OCI-LY3 (cell line): Measurements from ENCODE around the gene ADPRM.

ENCODE experiments used
- H2AFZ ChIP-seq: fragments of 200-600, 300-600 bp; shearing (Covaris generic); 2 replicates; pipeline ENCODE4 v1.6.0; 2014; ENCODE audit warnings: antibody characterized with exemption, low read depth, low read length
- H3K27ac ChIP-seq: fragments of 200-600, 300-600 bp; sonication (generic); 2 replicates; pipeline ENCODE4 v1.5.1; 2014; ENCODE audit warnings: mild to moderate bottlenecking, low read length, moderate library complexity, mixed read lengths
- H3K27me3 ChIP-seq: fragments of 200-600, 300-600 bp; sonication (generic); 2 replicates; pipeline ENCODE4 v1.6.1; 2014; ENCODE audit warnings: low read depth, low read length, mixed read lengths
- H3K36me3 ChIP-seq: fragments of 200-600, 300-600 bp; sonication (generic); replicated peaks from 2 replicates; pipeline ENCODE3; 2014; ENCODE audit warnings: low read depth, low read length, mixed read lengths
- H3K4me1 ChIP-seq: fragments of 300-600, 200-600 bp; sonication (generic); 2 replicates; pipeline ENCODE4 v1.6.1; 2014; ENCODE audit warnings: low read length, mixed read lengths
- H3K4me2 ChIP-seq: fragments of 200-600, 300-600 bp; sonication (generic); 2 replicates; pipeline ENCODE4 v1.6.1; 2014; ENCODE audit warnings: low read length, mixed read lengths
- H3K4me3 ChIP-seq: fragments of 300-600, 200-600 bp; sonication (generic); 2 replicates; pipeline ENCODE4 v1.5.1; 2014; ENCODE audit warnings: antibody characterized with exemption, mild to moderate bottlenecking, low read length, moderate library complexity
- H3K79me2 ChIP-seq: fragments of 300-600, 200-600 bp; shearing (Covaris generic); 2 replicates; pipeline ENCODE4 v1.6.1; 2014; ENCODE audit warnings: mild to moderate bottlenecking, low read length, mixed read lengths
- H3K9ac ChIP-seq: fragments of 300-600, 200-600 bp; shearing (Covaris generic); 2 replicates; pipeline ENCODE4 v1.6.0; 2014; ENCODE audit warnings: mild to moderate bottlenecking, low read length, moderate library complexity
- H3K9me3 ChIP-seq: fragments of 200-600, 300-600 bp; shearing (Covaris generic); 2 replicates; pipeline ENCODE4 v1.6.1; 2014; ENCODE audit warnings: low read length, mixed read lengths; ENCODE audit not compliant: insufficient read depth
- H4K20me1 ChIP-seq: fragments of 200-600, 300-600 bp; sonication (generic); 2 replicates; pipeline ENCODE4 v1.6.1; 2016; ENCODE audit warnings: low read length, mixed read lengths; ENCODE audit not compliant: insufficient read depth
- CTCF ChIP-seq: fragments of 200-600, 300-600 bp; sonication (generic); IDR thresholded peaks from 2 replicates; pipeline ENCODE4 v1.5.1; 2014; ENCODE audit warnings: antibody characterized with exemption, low read length, low read depth
- EZH2phosphoT487 ChIP-seq: fragments of 200-600 bp; shearing (Covaris generic); IDR thresholded peaks from 2 replicates; pipeline ENCODE4 v1.6.1; 2018; ENCODE audit warnings: antibody characterized with exemption, mixed run types, low read depth

The ADPRM gene

GRCh38 chr17:10754861-10755591 lies 57.6 kb downstream of the ADPRM start:
- TF ChIP-seq EZH2phosphoT487 (no peak), CTCF (no peak)
- Histone ChIP-seq H4K20me1 (no peaks in the 10 kb centered on the region), H3K4me1 (no peaks in the 10 kb centered on the region), H3K4me3 (no peak overlapping the region), H3K36me3 (no peaks in the 10 kb centered on the region), H2AFZ (no peak overlapping the region), H3K9ac (no peak overlapping the region), H3K27ac (no peak overlapping the region), H3K79me2 (no peaks in the 10 kb centered on the region), H3K9me3 (no peaks in the 10 kb centered on the region), H3K4me2 (no peak overlapping the region), H3K27me3 (no peaks in the 10 kb centered on the region)

DNA sequence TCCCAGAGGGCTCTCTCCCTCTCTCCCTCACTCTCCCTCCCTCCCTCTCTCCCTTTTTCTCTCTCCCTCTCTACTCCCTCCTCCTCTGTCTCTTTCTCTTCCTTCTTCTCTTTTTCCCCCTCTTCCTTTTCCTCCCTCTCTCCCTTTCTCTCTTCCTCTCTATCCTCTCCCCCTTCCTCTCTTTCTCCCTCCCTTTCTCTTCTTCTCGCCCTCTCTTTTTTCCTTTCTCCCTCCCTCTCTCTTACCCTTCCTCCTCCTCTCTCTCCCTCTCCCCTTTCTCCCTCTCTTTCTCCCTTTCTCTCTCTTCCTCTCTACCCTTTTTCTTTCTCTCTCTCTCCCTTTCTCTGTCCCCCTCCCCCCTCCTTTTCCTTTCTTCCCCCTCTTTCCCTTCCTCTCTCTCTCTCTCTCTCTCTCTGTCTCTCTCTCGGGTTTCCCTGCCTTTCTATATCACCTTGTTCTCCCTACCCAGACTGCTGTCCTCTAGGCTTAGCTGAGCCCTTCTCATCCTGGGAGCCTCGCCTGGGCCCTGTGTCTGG lies 58.3 kb downstream of the ADPRM start:
- H3K4me1 ChIP-seq: no peaks in the 10 kb centered on the region
- H3K4me3 ChIP-seq: no peak overlapping the region
- no peak overlapping the region for H3K27ac ChIP-seq
- H3K36me3 ChIP-seq: no peaks in the 10 kb centered on the region
- no peaks in the 10 kb centered on the region for H3K79me2 ChIP-seq
- no peak for TF ChIP-seq CTCF
- no peak for TF ChIP-seq EZH2phosphoT487
- H3K4me2 ChIP-seq: no peak overlapping the region
- no peaks in the 10 kb centered on the region for H3K27me3 ChIP-seq
- H2AFZ ChIP-seq: no peak overlapping the region
- no peaks in the 10 kb centered on the region for H4K20me1 ChIP-seq
- no peaks in the 10 kb centered on the region for H3K9me3 ChIP-seq
- H3K9ac ChIP-seq: no peak overlapping the region

DNA sequence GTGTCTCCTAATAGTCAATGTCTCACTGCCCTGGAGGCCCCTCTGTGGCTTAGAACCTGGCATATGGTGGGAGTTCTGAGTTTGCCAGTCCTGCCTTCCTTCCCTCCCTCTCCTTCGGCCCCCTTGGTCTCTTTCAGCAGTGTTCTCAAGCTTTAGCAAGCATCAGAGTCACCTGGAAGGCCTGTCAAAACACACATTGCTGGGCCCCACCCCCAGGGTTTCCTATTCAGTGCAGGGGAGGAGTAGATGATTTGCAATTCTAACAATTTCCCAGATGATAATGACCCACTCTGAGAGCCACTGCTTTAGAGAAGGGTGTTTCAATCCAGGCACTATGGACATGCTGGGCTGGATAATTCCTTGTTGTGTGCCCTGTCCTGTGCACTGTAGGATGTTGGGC lies 58.8 kb downstream of the ADPRM start:
- H3K9ac ChIP-seq: no peak overlapping the region
- no peaks in the 10 kb centered on the region for H3K36me3 ChIP-seq
- TF ChIP-seq CTCF (no peak), EZH2phosphoT487 (no peak)
- H2AFZ ChIP-seq: no peak overlapping the region
- no peaks in the 10 kb centered on the region for H3K27me3 ChIP-seq
- H3K4me3 ChIP-seq: no peak overlapping the region
- no peaks in the 10 kb centered on the region for H3K4me1 ChIP-seq
- H3K27ac ChIP-seq: no peak overlapping the region
- H4K20me1 ChIP-seq: no peaks in the 10 kb centered on the region
- H3K9me3 ChIP-seq: no peaks in the 10 kb centered on the region
- no peaks in the 10 kb centered on the region for H3K79me2 ChIP-seq
- H3K4me2 ChIP-seq: no peak overlapping the region

DNA sequence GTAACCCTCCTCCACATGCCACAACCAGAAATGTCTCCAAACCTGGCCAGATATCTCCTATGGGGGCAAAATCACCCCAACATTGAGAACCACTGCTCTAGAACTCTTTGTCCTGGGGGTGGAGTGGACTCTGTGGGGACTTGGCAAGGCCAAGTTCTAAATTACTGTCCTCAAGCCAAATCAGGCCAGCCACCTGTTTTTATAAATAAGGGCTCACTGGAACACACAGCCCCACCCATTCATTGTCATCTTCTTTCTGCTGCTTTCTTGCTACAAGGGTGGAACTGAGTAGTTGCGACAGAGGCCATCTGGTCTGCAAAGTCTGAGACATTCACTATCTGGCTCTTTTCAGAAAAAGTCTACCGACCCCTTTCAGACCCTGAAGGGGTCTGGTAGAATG lies 59.2 kb downstream of the ADPRM start:
- H3K9ac ChIP-seq: no peak overlapping the region
- H2AFZ ChIP-seq: no peak overlapping the region
- H3K79me2 ChIP-seq: no peaks in the 10 kb centered on the region
- no peaks in the 10 kb centered on the region for H3K36me3 ChIP-seq
- H4K20me1 ChIP-seq: no peaks in the 10 kb centered on the region
- H3K4me2 ChIP-seq: no peak overlapping the region
- no peak overlapping the region for H3K27ac ChIP-seq
- TF ChIP-seq EZH2phosphoT487 (no peak), CTCF (no peak)
- H3K9me3 ChIP-seq: no peaks in the 10 kb centered on the region
- H3K27me3 ChIP-seq: no peaks in the 10 kb centered on the region
- H3K4me1 ChIP-seq: no peaks in the 10 kb centered on the region
- H3K4me3 ChIP-seq: no peak overlapping the region
